ENCODE results near the gene CIZ1.

The CIZ1 gene

DNA sequence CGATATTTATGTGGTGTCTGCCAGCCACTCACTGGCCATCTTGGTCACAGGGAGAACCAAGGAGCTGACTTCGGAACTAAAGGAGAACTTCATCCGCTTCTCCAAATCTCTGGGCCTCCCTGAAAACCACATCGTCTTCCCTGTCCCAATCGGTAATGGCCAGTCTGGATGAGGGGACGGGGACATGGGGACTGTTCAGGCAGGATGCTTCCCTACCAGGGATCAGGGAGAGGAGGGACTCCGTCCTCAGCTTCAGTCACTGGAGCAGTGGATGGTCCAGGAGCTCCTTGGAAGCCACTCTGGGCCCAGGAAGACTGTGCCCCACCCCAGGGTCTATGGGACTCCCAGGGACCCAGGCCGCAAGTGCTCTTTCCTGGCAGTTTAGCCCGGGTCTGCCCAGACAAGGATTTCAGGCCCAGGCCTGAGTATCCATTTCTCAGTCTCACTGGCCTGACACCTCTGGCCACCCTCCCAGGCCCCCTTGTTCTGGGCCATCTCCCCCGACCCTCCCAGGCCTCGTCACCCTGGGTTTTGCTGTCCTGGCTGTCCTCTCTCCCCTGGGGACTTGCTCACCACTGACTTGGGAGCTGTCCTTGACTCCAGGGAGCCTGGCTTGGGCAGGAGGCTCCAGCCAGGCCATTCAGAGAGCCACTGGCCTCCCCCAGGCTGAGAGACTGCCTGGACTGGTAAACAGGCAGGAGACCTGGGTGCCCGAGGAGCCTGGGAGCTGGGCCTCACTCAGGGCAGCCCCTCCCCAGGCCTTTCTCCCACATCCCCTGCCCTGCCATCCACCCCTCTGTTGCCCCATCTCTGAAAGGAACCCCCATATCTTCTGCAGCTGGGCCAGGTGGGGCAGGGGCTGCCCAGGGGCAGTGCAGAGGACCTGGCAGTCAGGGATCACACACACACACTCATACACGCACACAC, 39.0 kb downstream of the CIZ1 start:
- Histone ChIP-seq H3K27me3 (ENCODE audit: insufficient read depth, low read depth) (0 out of 2 replicates have a peak, but pooled peaks cover 2% of the 10 kb centered on the region), H2AFZ (ENCODE audit: low read depth) (no peak overlapping the region), H3K79me2 (ENCODE audit: insufficient read depth, low read depth) (no peaks in the 10 kb centered on the region), H3K4me1 (ENCODE audit: low read depth, poor library complexity, severe bottlenecking) (no peaks in the 10 kb centered on the region), H3K9ac (no peak overlapping the region), H3K27ac (no peak overlapping the region), H3K4me3 (IDR thresholded peaks at IDR 0.05; ENCODE audit: insufficient read depth, low read depth, low read length) (no peak overlapping the region), H3K4me2 (no peak overlapping the region), H3K36me3 (ENCODE audit: insufficient read depth) (no peaks in the 10 kb centered on the region), H4K20me1 (ENCODE audit: insufficient read depth) (no peaks in the 10 kb centered on the region)
- TF ChIP-seq, protein P1, sequence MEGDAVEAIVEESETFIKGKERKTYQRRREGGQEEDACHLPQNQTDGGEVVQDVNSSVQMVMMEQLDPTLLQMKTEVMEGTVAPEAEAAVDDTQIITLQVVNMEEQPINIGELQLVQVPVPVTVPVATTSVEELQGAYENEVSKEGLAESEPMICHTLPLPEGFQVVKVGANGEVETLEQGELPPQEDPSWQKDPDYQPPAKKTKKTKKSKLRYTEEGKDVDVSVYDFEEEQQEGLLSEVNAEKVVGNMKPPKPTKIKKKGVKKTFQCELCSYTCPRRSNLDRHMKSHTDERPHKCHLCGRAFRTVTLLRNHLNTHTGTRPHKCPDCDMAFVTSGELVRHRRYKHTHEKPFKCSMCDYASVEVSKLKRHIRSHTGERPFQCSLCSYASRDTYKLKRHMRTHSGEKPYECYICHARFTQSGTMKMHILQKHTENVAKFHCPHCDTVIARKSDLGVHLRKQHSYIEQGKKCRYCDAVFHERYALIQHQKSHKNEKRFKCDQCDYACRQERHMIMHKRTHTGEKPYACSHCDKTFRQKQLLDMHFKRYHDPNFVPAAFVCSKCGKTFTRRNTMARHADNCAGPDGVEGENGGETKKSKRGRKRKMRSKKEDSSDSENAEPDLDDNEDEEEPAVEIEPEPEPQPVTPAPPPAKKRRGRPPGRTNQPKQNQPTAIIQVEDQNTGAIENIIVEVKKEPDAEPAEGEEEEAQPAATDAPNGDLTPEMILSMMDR (conservative IDR thresholded peaks at IDR 0.05; ENCODE audit: low read depth, low read length) = no peak

DNA sequence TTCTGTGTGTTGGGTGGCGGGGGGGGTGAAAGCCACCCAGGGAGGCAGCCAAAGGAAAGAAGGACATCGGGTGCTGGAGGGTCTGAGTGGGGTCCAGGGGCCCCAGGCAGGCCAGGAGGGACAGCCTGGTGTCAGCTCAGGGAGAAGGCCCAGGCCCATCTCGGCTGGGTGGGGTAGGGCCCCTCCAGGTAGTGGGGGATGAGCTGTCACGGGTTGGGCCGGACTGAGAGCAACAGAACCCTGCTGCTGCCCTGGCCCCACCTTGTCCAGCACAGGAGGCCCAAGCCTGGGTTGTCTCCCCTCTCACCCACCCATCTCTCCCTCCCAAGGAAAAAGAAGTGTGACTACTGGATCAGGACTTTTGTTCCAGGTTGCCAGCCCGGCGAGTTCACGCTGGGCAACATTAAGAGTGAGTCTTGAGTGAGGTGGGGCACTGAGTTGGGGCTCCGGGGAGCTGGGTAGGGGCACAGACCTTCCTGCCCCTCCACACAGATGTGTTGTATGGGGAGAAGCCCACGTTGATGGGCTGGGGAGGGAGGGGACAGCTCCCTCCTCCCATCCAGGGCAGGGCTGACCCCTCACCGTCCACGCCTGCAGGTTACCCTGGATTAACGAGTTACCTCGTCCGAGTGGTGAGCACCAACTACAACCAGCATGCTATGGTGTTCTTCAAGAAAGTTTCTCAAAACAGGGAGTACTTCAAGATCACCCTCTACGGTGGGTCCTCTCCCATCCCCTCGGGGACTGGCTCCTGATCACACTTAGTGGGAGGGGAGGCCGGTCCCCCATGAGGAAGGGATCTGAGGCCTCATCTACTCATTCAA, 39.9 kb downstream of the CIZ1 start:
- no peak overlapping the region for H3K4me3 ChIP-seq (IDR thresholded peaks at IDR 0.05; ENCODE audit: insufficient read depth, low read depth, low read length)
- no peaks in the 10 kb centered on the region for H4K20me1 ChIP-seq (ENCODE audit: insufficient read depth)
- TF ChIP-seq, protein P1 (conservative IDR thresholded peaks at IDR 0.05; ENCODE audit: low read depth, low read length) = no peak
- H3K4me2 ChIP-seq = no peak overlapping the region
- no peaks in the 10 kb centered on the region for H3K79me2 ChIP-seq (ENCODE audit: insufficient read depth, low read depth)
- H3K27ac ChIP-seq = no peak overlapping the region
- no peak overlapping the region for H2AFZ ChIP-seq (ENCODE audit: low read depth)
- no peaks in the 10 kb centered on the region for H3K4me1 ChIP-seq (ENCODE audit: low read depth, poor library complexity, severe bottlenecking)
- no peaks in the 10 kb centered on the region for H3K36me3 ChIP-seq (ENCODE audit: insufficient read depth)
- no peak overlapping the region for H3K9ac ChIP-seq
- peaks cover 2% of the 10 kb centered on the region; the same call in 1 of the 2 replicates for H3K27me3 ChIP-seq (ENCODE audit: insufficient read depth, low read depth)

DNA sequence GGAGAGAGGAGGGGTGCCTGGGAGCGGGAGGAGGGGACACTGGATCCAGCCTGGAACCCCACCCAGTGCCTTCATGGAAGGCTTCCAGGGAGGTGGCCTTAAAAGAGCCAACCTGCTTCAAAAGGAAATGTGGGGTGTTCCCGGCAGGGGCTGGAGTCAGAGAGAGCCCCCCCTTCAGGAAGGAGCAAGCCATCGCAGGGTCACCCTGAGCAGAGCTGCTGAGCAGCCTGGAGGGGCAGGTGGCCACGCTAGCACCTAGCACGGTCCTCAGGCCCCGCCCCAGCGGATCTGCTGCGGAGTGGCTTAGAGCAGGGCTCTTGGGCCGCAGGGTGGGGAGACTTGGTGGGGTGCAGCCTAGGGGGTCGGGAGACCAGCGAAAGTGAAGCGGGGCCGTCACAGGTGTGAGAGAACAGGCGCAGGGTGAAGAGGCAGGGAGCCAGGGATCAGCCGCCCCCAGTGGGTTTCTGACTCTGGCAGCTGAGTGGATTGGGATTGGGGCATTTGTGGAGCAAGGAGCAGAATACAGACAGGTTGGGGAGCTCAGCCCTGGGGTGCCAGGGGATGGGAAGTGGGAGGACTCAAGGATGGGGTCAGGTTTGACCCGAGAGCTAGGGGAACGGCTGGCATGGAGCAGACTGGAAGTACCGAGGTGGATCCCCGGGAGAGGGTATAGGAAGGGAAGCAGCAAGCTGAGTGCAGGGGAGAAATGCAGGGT, 40.6 kb downstream of the CIZ1 start:
- no peak overlapping the region for H3K4me3 ChIP-seq (IDR thresholded peaks at IDR 0.05; ENCODE audit: insufficient read depth, low read depth, low read length)
- H2AFZ ChIP-seq (ENCODE audit: low read depth) = no peak overlapping the region
- H3K9ac ChIP-seq = no peak overlapping the region
- TF ChIP-seq, protein P1 (conservative IDR thresholded peaks at IDR 0.05; ENCODE audit: low read depth, low read length) = peak; percentile 45; the same call in 1 of the 2 replicates
- no peak overlapping the region for H3K27ac ChIP-seq
- no peaks in the 10 kb centered on the region for H4K20me1 ChIP-seq (ENCODE audit: insufficient read depth)
- H3K27me3 ChIP-seq (ENCODE audit: insufficient read depth, low read depth) = no peaks in the 10 kb centered on the region; the same call in 1 of the 2 replicates
- no peaks in the 10 kb centered on the region for H3K36me3 ChIP-seq (ENCODE audit: insufficient read depth)
- no peaks in the 10 kb centered on the region for H3K79me2 ChIP-seq (ENCODE audit: insufficient read depth, low read depth)
- no peaks in the 10 kb centered on the region for H3K4me1 ChIP-seq (ENCODE audit: low read depth, poor library complexity, severe bottlenecking)
- H3K4me2 ChIP-seq = no peak overlapping the region

DNA sequence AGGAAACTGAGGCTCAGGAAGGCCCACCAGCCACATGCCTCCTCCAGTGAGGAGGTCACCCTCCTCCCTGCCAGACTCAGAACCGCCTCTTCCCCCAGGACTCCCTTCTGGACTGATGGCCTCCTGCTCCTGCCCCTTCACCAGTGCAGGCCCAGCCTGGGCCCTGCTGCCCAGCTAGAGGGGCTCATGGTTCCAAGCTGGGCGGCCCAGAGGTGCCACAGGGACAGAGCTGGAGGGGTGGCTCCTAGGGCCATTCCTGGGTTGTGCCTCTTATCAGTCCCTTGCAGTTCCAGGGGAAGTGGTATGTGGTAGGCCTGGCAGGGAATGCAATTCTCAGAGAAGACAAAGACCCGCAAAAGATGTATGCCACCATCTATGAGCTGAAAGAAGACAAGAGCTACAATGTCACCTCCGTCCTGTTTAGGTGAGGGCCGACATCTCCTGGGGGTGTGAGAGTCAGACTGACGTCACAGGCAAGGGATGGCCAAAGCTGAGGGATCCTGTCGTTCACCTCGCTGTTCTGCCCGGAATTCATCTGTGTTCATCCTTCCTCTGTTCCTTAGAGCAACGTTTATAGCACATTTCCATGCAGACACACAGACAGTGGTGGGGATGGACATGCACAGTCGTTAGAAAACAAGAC, 41.3 kb downstream of the CIZ1 start:
- H3K4me2 ChIP-seq = no peak overlapping the region
- no peaks in the 10 kb centered on the region for H3K79me2 ChIP-seq (ENCODE audit: insufficient read depth, low read depth)
- H3K36me3 ChIP-seq (ENCODE audit: insufficient read depth) = no peaks in the 10 kb centered on the region
- H3K27me3 ChIP-seq (ENCODE audit: insufficient read depth, low read depth) = no peaks in the 10 kb centered on the region; the same call in 1 of the 2 replicates
- H2AFZ ChIP-seq (ENCODE audit: low read depth) = no peak overlapping the region
- TF ChIP-seq, protein P1 (conservative IDR thresholded peaks at IDR 0.05; ENCODE audit: low read depth, low read length) = no peak
- no peak overlapping the region for H3K27ac ChIP-seq
- no peaks in the 10 kb centered on the region for H3K4me1 ChIP-seq (ENCODE audit: low read depth, poor library complexity, severe bottlenecking)
- no peaks in the 10 kb centered on the region for H4K20me1 ChIP-seq (ENCODE audit: insufficient read depth)
- no peak overlapping the region for H3K4me3 ChIP-seq (IDR thresholded peaks at IDR 0.05; ENCODE audit: insufficient read depth, low read depth, low read length)
- H3K9ac ChIP-seq = no peak overlapping the region
